Mesendoderm (in vitro differentiated cells): Measurements from ENCODE around the gene STARD4.

Source experiments
- DNase-seq: peaks from one replicate; pipeline ENCODE4 v3.0.0; 2013
- H2AK5ac ChIP-seq: 2 replicates; pipeline ENCODE4 v1.6.1; 2013; ENCODE audit warnings: low read length, inconsistent platforms
- H2BK120ac ChIP-seq: 2 replicates; pipeline ENCODE4 v1.6.1; 2013; ENCODE audit warnings: low read depth, mild to moderate bottlenecking, low read length, moderate library complexity, mixed read lengths
- H2BK15ac ChIP-seq: replicated peaks from 2 replicates; pipeline ENCODE4 v1.6.1; 2013; ENCODE audit warnings: low read depth, mild to moderate bottlenecking, moderate library complexity
- H2BK5ac ChIP-seq: 2 replicates; pipeline ENCODE4 v1.6.1; 2013; ENCODE audit warnings: low read length, inconsistent platforms
- H3K18ac ChIP-seq: 2 replicates; pipeline ENCODE4 v1.6.1; 2013; ENCODE audit warnings: mild to moderate bottlenecking, low read length, mixed read lengths
- H3K23ac ChIP-seq: one replicate; pipeline ENCODE4 v1.6.1; 2013; ENCODE audit warnings: low read length
- H3K27ac ChIP-seq: 2 replicates; pipeline ENCODE4 v1.5.1; 2013; ENCODE audit warnings: low read depth, mild to moderate bottlenecking, inconsistent platforms, low read length, moderate library complexity
- H3K27me3 ChIP-seq: 2 replicates; pipeline ENCODE4 v1.6.1; 2013; ENCODE audit warnings: low read length, control low read depth, mild to moderate bottlenecking, inconsistent platforms; ENCODE audit not compliant: insufficient read depth, poor library complexity
- H3K36me3 ChIP-seq: 2 replicates; pipeline ENCODE4 v1.6.1; 2013; ENCODE audit warnings: low read length, inconsistent platforms; ENCODE audit not compliant: control insufficient read depth, insufficient read depth
- H3K4ac ChIP-seq: one replicate; pipeline ENCODE4 v1.6.1; 2013; ENCODE audit warnings: low read depth, mild to moderate bottlenecking, low read length, moderate library complexity
- H3K4me1 ChIP-seq: 2 replicates; pipeline ENCODE4 v1.6.1; 2013; ENCODE audit warnings: low read depth, low read length, inconsistent platforms; ENCODE audit not compliant: control insufficient read depth
- H3K4me2 ChIP-seq: 2 replicates; pipeline ENCODE4 v1.6.1; 2013; ENCODE audit warnings: low read length
- H3K4me3 ChIP-seq: 2 replicates; pipeline ENCODE4 v1.5.1; 2013; ENCODE audit warnings: mild to moderate bottlenecking, low read length
- H3K56ac ChIP-seq: one replicate; pipeline ENCODE4 v1.6.1; 2013; ENCODE audit warnings: low read length
- H3K79me1 ChIP-seq: 2 replicates; pipeline ENCODE4 v1.6.1; 2013; ENCODE audit warnings: low read length, inconsistent platforms
- H3K79me2 ChIP-seq: 2 replicates; pipeline ENCODE4 v1.6.1; 2013; ENCODE audit warnings: mild to moderate bottlenecking, low read length; ENCODE audit not compliant: control insufficient read depth, insufficient read depth
- H3K9ac ChIP-seq: 2 replicates; pipeline ENCODE4 v1.6.1; 2013; ENCODE audit warnings: low read length, inconsistent platforms
- H4K5ac ChIP-seq: one replicate; pipeline ENCODE4 v1.6.1; 2013; ENCODE audit warnings: low read length
- H4K8ac ChIP-seq: one replicate; pipeline ENCODE4 v1.6.1; 2013; ENCODE audit warnings: low read depth, mild to moderate bottlenecking, control low read depth, low read length, moderate library complexity
- WGBS: extraction: QIAGEN DNeasy Blood & Tissue Kit; methylation state at CpG from one replicate; pipeline ENCODE4 v1.1.7; 2013; ENCODE audit warnings: low lambda C conversion rate, missing lambda C conversion rate; ENCODE audit not compliant: insufficient coverage; ENCODE audit errors: extremely low coverage; 5-methylcytosine and 5-hydroxymethylcytosine counted together

STARD4 gene

DNA sequence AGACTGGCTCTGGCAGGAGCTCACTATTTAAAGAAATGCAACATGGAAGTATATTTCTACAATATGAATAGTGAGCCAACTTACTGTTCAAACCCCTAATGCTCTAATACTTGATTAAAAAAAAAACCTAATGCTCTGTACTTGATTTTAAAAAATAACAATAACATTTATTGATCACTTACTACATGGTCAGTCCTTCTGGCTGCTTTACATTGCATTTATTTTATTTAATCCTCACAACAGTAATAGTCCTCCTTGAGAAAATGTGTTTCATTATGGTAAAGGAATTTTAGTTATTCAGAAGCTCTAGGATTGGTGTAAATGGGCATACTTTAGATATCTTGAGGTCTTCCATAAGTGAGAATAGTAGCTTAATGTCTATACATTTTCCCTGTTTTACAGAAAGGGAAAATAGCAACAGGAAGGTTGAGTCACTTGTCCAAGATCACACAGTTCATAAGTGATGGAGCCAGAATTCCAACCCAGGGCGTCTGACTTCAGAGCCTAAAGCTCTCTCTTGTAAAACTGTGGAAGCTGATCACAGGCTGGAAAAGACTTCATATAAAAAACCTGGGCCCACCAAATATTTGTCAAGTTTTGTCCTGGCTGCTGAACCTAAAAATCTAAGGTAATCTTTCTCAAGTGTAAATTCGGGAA lies 1.0 kb downstream of the STARD4 start:
- Histone ChIP-seq H3K36me3 (no peaks in the 10 kb centered on the region), H2BK15ac (no peak overlapping the region), H3K79me2 (peaks cover 40% of the 10 kb centered on the region), H2BK120ac (no peak overlapping the region), H3K23ac (no peak overlapping the region), H3K4ac (no peak overlapping the region), H2AK5ac (no peak overlapping the region), H3K79me1 (no peaks in the 10 kb centered on the region), H4K5ac (no peak overlapping the region), H3K4me2 (peak overlapping the region; percentile 56), H4K8ac (no peak overlapping the region), H2BK5ac (no peak overlapping the region), H3K4me3 (peak overlapping the region; percentile 86), H3K4me1 (peaks cover 4% of the 10 kb centered on the region), H3K9ac (peak overlapping the region; percentile 81), H3K27ac (no peak overlapping the region), H3K18ac (peak overlapping the region; percentile 89), H3K56ac (peak overlapping the region; percentile 99), H3K27me3 (no peaks in the 10 kb centered on the region)
- no CpG with 5 or more reads among the region's 2 CpGs for WGBS
- DNase-seq: peak; percentile 16

DNA sequence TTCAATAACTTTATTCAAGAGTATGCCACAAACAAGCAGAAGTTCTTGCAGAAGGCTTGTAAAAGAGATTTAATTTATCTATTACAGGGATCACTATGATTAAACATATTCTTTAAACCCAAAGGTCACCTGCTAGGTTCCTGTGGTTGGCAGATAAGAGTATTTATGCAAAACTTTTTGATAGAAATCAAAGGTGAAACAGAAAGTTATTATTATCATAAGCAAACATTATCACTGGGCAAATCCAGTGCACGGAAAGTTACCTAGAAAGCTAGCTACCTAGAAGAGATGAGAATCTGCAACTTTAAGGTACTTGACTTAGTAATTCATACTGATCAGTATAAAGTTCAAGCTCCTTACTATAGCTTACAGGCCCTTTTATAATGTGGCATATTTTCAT lies 3.2 kb downstream of the STARD4 start:
- Histone ChIP-seq H3K4me3 (no peak overlapping the region), H3K23ac (no peak overlapping the region), H4K8ac (no peak overlapping the region), H4K5ac (no peak overlapping the region), H3K79me2 (peaks cover 44% of the 10 kb centered on the region), H3K4me1 (peaks cover 4% of the 10 kb centered on the region), H2BK15ac (no peak overlapping the region), H3K56ac (no peak overlapping the region), H3K27me3 (no peaks in the 10 kb centered on the region), H2AK5ac (no peak overlapping the region), H3K9ac (no peak overlapping the region), H3K4ac (no peak overlapping the region), H2BK5ac (no peak overlapping the region), H3K18ac (no peak overlapping the region), H3K36me3 (no peaks in the 10 kb centered on the region), H3K27ac (no peak overlapping the region), H3K4me2 (no peak overlapping the region), H3K79me1 (no peaks in the 10 kb centered on the region), H2BK120ac (no peak overlapping the region)
- DNase-seq: no peak
- WGBS: no CpG with 5 or more reads among the region's 1 CpG

DNA sequence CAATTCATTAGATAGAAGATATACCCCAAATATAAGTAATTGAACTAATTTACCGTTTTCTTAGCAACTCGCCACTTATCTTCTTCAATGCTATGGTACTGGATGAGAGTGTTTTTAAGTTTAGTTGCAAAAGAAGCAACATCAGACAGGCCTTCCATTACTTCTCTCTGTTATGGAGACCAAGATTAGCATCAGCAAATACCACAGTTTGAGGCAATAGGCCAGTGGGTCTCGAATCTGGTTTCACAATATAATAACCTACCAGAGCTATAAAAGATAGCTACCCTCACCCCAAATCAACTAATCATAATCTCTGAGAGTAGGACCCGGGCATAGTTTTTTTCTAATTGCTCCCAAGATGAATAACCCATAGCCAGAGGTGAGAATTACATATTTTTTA lies 5.1 kb downstream of the STARD4 start:
- no peak overlapping the region for H2AK5ac ChIP-seq
- no peak overlapping the region for H2BK5ac ChIP-seq
- no peak overlapping the region for H3K9ac ChIP-seq
- H2BK120ac ChIP-seq: no peak overlapping the region
- peaks cover 44% of the 10 kb centered on the region for H3K79me2 ChIP-seq
- no peak overlapping the region for H2BK15ac ChIP-seq
- H4K8ac ChIP-seq: no peak overlapping the region
- no peaks in the 10 kb centered on the region for H3K27me3 ChIP-seq
- H3K79me1 ChIP-seq: no peaks in the 10 kb centered on the region
- H3K4me2 ChIP-seq: no peak overlapping the region
- H3K18ac ChIP-seq: no peak overlapping the region
- no peak overlapping the region for H3K56ac ChIP-seq
- H3K4me1 ChIP-seq: peaks cover 2% of the 10 kb centered on the region
- DNase-seq: no peak
- H4K5ac ChIP-seq: no peak overlapping the region
- no peak overlapping the region for H3K23ac ChIP-seq
- no CpG with 5 or more reads among the region's 4 CpGs for WGBS
- H3K4ac ChIP-seq: no peak overlapping the region
- no peak overlapping the region for H3K27ac ChIP-seq
- H3K36me3 ChIP-seq: no peaks in the 10 kb centered on the region
- H3K4me3 ChIP-seq: no peak overlapping the region

DNA sequence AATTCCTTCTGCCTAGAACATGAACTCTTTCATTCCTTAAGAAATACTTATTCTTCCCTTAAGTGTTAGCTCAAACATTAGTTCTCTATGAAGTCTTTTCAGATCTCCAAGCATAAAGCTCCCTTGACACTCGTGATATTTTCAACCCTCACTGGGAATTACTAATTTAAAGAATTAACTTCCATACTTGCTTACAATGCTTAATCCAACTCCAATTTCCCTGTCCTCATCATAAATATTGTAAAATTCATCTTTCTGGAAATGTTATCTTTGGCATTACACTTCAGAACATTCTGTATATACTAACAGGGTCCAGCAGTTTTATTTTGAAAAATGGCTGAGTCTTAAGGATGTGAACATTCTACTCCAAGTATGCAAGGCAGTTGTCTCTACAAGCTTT lies 7.2 kb downstream of the STARD4 start:
- Histone ChIP-seq H3K36me3 (no peaks in the 10 kb centered on the region), H2AK5ac (no peak overlapping the region)

GRCh38 chr5:111502956-111503355 lies 9.4 kb downstream of the STARD4 start:
- H3K9ac ChIP-seq: no peak overlapping the region
- no peak overlapping the region for H4K5ac ChIP-seq
- no peak overlapping the region for H3K4me3 ChIP-seq
- peaks cover 13% of the 10 kb centered on the region for H3K79me2 ChIP-seq
- H3K56ac ChIP-seq: no peak overlapping the region
- no peak for DNase-seq
- no peak overlapping the region for H2BK5ac ChIP-seq
- H3K27me3 ChIP-seq: no peaks in the 10 kb centered on the region
- H4K8ac ChIP-seq: no peak overlapping the region
- H2AK5ac ChIP-seq: no peak overlapping the region
- H2BK120ac ChIP-seq: no peak overlapping the region
- no peaks in the 10 kb centered on the region for H3K4me1 ChIP-seq
- H3K23ac ChIP-seq: no peak overlapping the region
- H3K18ac ChIP-seq: no peak overlapping the region
- H3K4ac ChIP-seq: no peak overlapping the region
- no peaks in the 10 kb centered on the region for H3K36me3 ChIP-seq
- no peaks in the 10 kb centered on the region for H3K79me1 ChIP-seq
- H3K27ac ChIP-seq: no peak overlapping the region
- no peak overlapping the region for H2BK15ac ChIP-seq
- H3K4me2 ChIP-seq: no peak overlapping the region

More for the DNA sequence above, 7.2 kb downstream of the STARD4 start:
- no peak for DNase-seq
- no peak overlapping the region for H4K5ac ChIP-seq
- peaks cover 29% of the 10 kb centered on the region for H3K79me2 ChIP-seq
- H3K4me3 ChIP-seq: no peak overlapping the region
- no peak overlapping the region for H2BK120ac ChIP-seq
- H2BK15ac ChIP-seq: no peak overlapping the region
- H3K23ac ChIP-seq: no peak overlapping the region
- H2BK5ac ChIP-seq: no peak overlapping the region
- no peak overlapping the region for H3K18ac ChIP-seq
- H3K27ac ChIP-seq: no peak overlapping the region
- H3K4me1 ChIP-seq: peaks cover under 1% of the 10 kb centered on the region
- no peak overlapping the region for H3K9ac ChIP-seq
- H4K8ac ChIP-seq: no peak overlapping the region
- no peaks in the 10 kb centered on the region for H3K79me1 ChIP-seq
- no peak overlapping the region for H3K4ac ChIP-seq
- H3K27me3 ChIP-seq: no peaks in the 10 kb centered on the region
- WGBS: no CpG with 5 or more reads among the region's 1 CpG
- H3K56ac ChIP-seq: no peak overlapping the region
- H3K4me2 ChIP-seq: no peak overlapping the region

DNA sequence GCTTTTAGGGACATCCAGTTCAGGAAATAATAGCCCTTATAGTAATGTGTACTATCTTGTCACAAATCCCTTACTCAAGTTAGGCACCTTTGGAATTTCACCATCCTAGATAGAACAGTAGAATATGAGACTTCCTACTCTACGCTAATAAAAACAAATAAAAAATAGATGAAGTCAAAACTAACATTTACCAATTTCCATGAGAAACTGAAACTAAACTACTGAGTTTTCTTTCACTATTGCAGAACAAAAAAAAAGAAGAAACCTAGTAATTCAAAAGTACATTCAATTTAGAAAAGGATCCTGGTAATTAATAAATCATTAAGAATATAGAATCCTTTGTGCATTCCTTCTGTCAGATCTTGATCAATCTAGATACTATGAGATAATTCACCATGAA lies 14.0 kb downstream of the STARD4 start:
- Histone ChIP-seq H3K27me3 (no peaks in the 10 kb centered on the region), H2BK5ac (no peak overlapping the region), H4K5ac (no peak overlapping the region), H3K18ac (no peak overlapping the region), H3K56ac (no peak overlapping the region), H3K36me3 (no peaks in the 10 kb centered on the region), H3K4me3 (no peak overlapping the region), H3K23ac (no peak overlapping the region), H3K4me1 (no peaks in the 10 kb centered on the region), H3K79me2 (peaks cover 1% of the 10 kb centered on the region), H3K27ac (no peak overlapping the region), H2BK120ac (no peak overlapping the region), H2AK5ac (no peak overlapping the region), H2BK15ac (no peak overlapping the region), H3K4me2 (no peak overlapping the region), H3K79me1 (no peaks in the 10 kb centered on the region), H3K4ac (no peak overlapping the region), H4K8ac (no peak overlapping the region), H3K9ac (no peak overlapping the region)
- DNase-seq: no peak
- no CpG with 5 or more reads among the region's 1 CpG for WGBS
